AG10803 (cell line): ENCODE data around the gene GRIA1.
A peak's percentile ranks its signal among the peaks of the same experiment; 100 is the strongest.

Source experiments
- DNase-seq: peaks from one replicate; pipeline ENCODE4 v3.0.0; 2010; ENCODE audit warnings: low read depth
- H3K4me3 ChIP-seq: 2 replicates; pipeline ENCODE4 v1.5.1; 2011; ENCODE audit warnings: mild to moderate bottlenecking, low read length, control low read depth
- TF ChIP-seq, protein P1 (sequence below): conservative IDR thresholded peaks from 2 replicates; pipeline ENCODE4 v1.5.1; 2011; ENCODE audit warnings: mild to moderate bottlenecking, low read length, control low read depth, inconsistent platforms

The GRIA1 gene

DNA sequence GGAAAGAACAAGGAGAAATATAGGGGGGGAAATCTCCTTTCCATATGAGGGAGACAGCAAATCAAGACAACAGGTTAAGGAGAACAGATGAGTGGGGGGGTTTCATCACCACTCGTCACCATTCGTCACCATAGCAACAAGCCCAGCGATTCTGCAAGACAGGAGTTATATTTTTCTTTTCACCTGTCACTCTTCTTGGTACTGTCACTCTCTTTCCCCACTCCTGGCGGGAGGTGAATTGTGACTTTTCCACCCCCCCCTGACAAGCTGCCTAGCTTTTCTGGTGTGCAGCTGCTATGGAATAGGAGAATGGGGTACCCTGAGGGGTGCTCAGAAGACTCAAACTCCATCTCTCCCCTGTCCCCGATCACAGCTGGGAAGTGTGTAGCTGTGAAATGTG is 308.4 kb downstream of the GRIA1 start:
- no peak for DNase-seq
- TF ChIP-seq, protein P1, sequence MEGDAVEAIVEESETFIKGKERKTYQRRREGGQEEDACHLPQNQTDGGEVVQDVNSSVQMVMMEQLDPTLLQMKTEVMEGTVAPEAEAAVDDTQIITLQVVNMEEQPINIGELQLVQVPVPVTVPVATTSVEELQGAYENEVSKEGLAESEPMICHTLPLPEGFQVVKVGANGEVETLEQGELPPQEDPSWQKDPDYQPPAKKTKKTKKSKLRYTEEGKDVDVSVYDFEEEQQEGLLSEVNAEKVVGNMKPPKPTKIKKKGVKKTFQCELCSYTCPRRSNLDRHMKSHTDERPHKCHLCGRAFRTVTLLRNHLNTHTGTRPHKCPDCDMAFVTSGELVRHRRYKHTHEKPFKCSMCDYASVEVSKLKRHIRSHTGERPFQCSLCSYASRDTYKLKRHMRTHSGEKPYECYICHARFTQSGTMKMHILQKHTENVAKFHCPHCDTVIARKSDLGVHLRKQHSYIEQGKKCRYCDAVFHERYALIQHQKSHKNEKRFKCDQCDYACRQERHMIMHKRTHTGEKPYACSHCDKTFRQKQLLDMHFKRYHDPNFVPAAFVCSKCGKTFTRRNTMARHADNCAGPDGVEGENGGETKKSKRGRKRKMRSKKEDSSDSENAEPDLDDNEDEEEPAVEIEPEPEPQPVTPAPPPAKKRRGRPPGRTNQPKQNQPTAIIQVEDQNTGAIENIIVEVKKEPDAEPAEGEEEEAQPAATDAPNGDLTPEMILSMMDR, result no peak
- no peak overlapping the region for H3K4me3 ChIP-seq

DNA sequence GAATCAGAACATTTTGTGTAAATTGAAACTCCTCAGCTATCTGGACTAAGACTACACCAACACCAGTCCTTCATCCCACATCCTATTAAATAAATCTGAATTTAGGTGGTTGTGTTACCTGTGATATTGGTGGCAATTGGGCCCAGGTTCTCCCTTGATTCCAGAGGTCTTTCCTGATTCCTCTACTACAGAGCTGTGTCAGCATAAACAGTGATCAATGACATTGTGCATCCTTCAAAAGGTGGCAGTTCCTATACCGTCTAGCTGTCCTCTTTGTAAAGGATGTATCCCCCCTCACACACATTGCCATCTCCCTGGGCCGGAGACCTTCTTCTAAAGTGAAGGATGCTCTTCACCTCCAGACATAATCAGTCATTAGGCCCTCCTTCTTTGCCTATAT is 309.0 kb downstream of the GRIA1 start:
- no peak overlapping the region for H3K4me3 ChIP-seq
- DNase-seq, result no peak
- TF ChIP-seq, protein P1, result no peak

DNA sequence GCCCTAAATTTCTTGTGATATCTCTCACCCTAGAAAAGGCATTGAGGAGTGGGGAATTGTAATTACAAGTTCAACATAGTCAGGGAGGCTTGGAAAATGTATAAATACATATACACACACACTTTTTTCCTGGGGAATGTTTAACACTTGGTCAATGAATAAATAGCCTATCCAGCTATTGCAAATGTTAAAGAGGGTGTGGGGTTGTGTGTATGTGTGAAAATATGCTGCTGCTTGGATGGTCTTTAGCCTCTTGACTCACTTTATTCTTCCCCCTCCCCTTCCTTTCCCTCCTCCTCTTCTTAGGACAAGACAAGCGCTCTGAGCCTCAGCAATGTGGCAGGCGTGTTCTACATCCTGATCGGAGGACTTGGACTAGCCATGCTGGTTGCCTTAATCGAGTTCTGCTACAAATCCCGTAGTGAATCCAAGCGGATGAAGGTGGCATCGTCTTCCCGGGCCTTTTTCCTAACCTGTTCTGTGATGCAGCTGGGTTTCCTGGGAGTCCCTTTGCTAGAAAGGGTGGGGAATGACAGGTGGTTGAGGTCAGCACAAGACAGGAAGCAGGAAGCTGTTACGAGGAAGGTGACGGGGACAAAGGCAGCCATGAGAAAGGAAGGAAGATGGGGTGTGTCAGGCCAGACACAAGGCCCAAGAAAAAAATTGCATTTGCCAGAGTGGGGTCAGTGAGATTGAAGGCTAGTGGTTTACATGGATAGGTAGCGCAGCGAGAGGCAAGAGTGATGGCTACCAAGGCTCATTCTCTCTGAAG is 311.8 kb downstream of the GRIA1 start:
- TF ChIP-seq, protein P1, result no peak
- no peak for DNase-seq
- no peak overlapping the region for H3K4me3 ChIP-seq

- no peak for DNase-seq
- H3K4me3 ChIP-seq, result no peak overlapping the region
- TF ChIP-seq, protein P1, result no peak
These were observed 317.3 kb downstream of the GRIA1 start for GRCh38 chr5:153807801-153808200.

DNA sequence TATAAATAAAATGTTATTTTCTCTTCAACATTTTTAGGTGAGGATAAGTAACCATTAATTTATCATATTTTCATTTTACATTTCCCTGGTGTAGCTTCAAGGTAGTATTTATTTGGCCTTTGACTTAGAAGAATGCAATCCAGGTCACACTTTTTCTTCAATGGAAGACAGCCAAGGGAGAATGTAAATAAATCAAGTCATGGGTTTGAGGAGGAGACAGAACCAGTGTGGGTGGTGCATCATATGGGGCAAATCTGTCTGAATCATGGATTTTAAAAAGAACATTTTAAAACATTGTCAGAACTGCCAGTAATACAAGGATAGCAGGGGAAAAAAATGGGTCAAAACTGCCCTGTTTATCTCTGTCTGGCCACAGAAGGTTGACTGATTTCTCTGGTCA is 318.7 kb downstream of the GRIA1 start:
- no peak for DNase-seq
- TF ChIP-seq, protein P1, result no peak
- H3K4me3 ChIP-seq, result no peak overlapping the region

GRCh38 chr5:153813901-153814300 is 323.4 kb downstream of the GRIA1 start:
- TF ChIP-seq, protein P1, result no peak
- H3K4me3 ChIP-seq, result no peak overlapping the region

GRCh38 chr5:153816870-153817269 is 326.4 kb downstream of the GRIA1 start:
- TF ChIP-seq, protein P1, result no peak; the same call in 1 of the 2 replicates
- no peak overlapping the region for H3K4me3 ChIP-seq
- DNase-seq, result no peak

More at GRCh38 chr5:153813901-153814300, 323.4 kb downstream of the GRIA1 start:
- peak; percentile 85 for DNase-seq
